Ramos (cell line): ENCODE data around the gene GPATCH4.

Experiments
- in situ Hi-C: fragments of 300-500 bp; cut with MboI; formaldehyde crosslinking; loops from one replicate; pipeline ENCODE4 v1.14.3; 2022; ENCODE audit warnings: low sequenced_read_pairs; ENCODE audit not compliant: unreplicated experiment

Gene GPATCH4

GRCh38 chr1:156551869-156552268 lies 49.4 kb downstream of the GPATCH4 start:
- in situ Hi-C loops: no loop called here

- in situ Hi-C loops: no loop called here
These were observed 50.1 kb downstream of the GPATCH4 start for GRCh38 chr1:156551066-156551643.

GRCh38 chr1:156550346-156550745 lies 50.9 kb downstream of the GPATCH4 start:
- in situ Hi-C loops: no loop called here

GRCh38 chr1:156549831-156550230 lies 51.4 kb downstream of the GPATCH4 start:
- in situ Hi-C loops: no loop called here

- in situ Hi-C loops: no loop called here
These were observed 51.9 kb downstream of the GPATCH4 start for GRCh38 chr1:156549390-156549789.

GRCh38 chr1:156547982-156548381 lies 53.3 kb downstream of the GPATCH4 start:
- in situ Hi-C loops: no loop called here

- in situ Hi-C loops: no loop called here
These were observed 53.8 kb downstream of the GPATCH4 start for GRCh38 chr1:156547434-156547833.

GRCh38 chr1:156546267-156546666 lies 55.0 kb downstream of the GPATCH4 start:
- in situ Hi-C loops: no loop called here

GRCh38 chr1:156544592-156545102 lies 56.6 kb downstream of the GPATCH4 start:
- in situ Hi-C loops: no loop called here
